Adrenal gland (tissue), 12 donors: ENCODE results near the gene RPLP2. TPM values are rescaled to one million over a fixed set of nuclear protein-coding genes. Genes with fewer than 3 reads are reported as not detected.
A peak's percentile ranks its signal among the peaks of the same experiment; 100 is the strongest.

Source experiments
- DNase-seq, 7 donors: peaks; one replicate each; pipeline ENCODE4 v3.0.0-alpha.2; 2019 to 2020
- H3K27ac ChIP-seq, 5 donors: fragments of 200-600 bp; sonication (generic) in 4 of 5; 1 replicate in 3 of 5; 2 replicates in 2 of 5; pipeline versions ENCODE4 v1.5.1 to v1.8.0; 2016 to 2020; ENCODE audit warnings: mild to moderate bottlenecking in 1 of 5
- H3K27me3 ChIP-seq: fragments of 200-600 bp; 2 replicates; pipeline ENCODE4 v1.8.0; 2021
- H3K36me3 ChIP-seq, 2 donors: fragments of 200-600 bp; replicated peaks in 1 of 2; 1 replicate in 1 of 2; 2 replicates in 1 of 2; pipeline versions ENCODE4 v1.5.1 to v1.8.0; 2018 to 2022
- H3K4me1 ChIP-seq, 2 donors: fragments of 200-600 bp; replicated peaks in 1 of 2; 1 replicate in 1 of 2; 2 replicates in 1 of 2; pipeline versions ENCODE4 v1.5.1 to v1.8.0; 2018 to 2021
- H3K4me3 ChIP-seq, 4 donors: fragments of 200-600 bp; sonication (generic) in 3 of 4; one replicate each; pipeline ENCODE4 v1.5.1; 2016 to 2018
- H3K9me3 ChIP-seq, 3 donors: fragments of 200-600 bp; sonication (generic) in 1 of 3; replicated peaks in 1 of 3; 1 replicate in 2 of 3; 2 replicates in 1 of 3; pipeline versions ENCODE4 v1.5.1 to v1.8.0; 2016 to 2021
- POLR2A ChIP-seq, 2 donors: fragments of 450-650 bp; IDR thresholded peaks; one replicate each; pipeline ENCODE4 v1.6.1; 2017; ENCODE audit warnings: antibody characterized with exemption in 2 of 2, mild to moderate bottlenecking in 2 of 2, moderate library complexity in 1 of 2
- WGBS, 4 donors: extraction: QIAGEN DNeasy Blood & Tissue Kit in 2 of 4; methylation state at CpG; one replicate each; pipeline versions ENCODE4 v1.1.5 to v1.1.7; 2013 to 2017; 5-methylcytosine and 5-hydroxymethylcytosine counted together
- intact Hi-C, 2 donors: fragments of 100-400 bp; cut with DNase I; formaldehyde crosslinking; loops; one replicate each; pipeline versions ENCODE4 v1.14.1 to v1.15.0; 2022 to 2023
- polyA plus RNA-seq, 3 donors: library from polyadenylated mRNA; stranded (reverse); fragments of 200-250 nt in 2 of 3; fragments of 350-450 nt in 1 of 3; fragmentation: Illumina TruSeq in 1 of 3; extraction: RNeasy Lipid Tissue Mini Kit (QIAGEN cat#74804) in 1 of 3; gene quantifications; one replicate each; pipeline ENCODE4 v1.2.3, GENCODE V29; 2013 to 2014
- total RNA-seq, 9 donors: library from RNA; depleted of rRNA in 4 of 9; stranded (reverse); fragments of >200 nt in 4 of 9; fragments of 120-200 nt in 1 of 9; fragmentation: NEBNext Ultra II Directional in 1 of 9; extraction: Animal tissue kit (Norgen Biotek cat#: 25700) in 1 of 9; gene quantifications; one replicate each; pipeline versions ENCODE4 v1.1.0 to v1.2.4, GENCODE V29; 2013 to 2023
- TF ChIP-seq, protein P1 (sequence below), 6 experiments: fragments of 450-650 bp in 4 of 6; fragments of 200-600 bp in 2 of 6; sonication (generic) in 1 of 6; IDR thresholded peaks; 1 replicate in 5 of 6; 2 replicates in 1 of 6; pipeline versions ENCODE4 v1.5.1 to v1.8.0; 2016 to 2021; ENCODE audit warnings: antibody characterized with exemption in 6 of 6, mild to moderate bottlenecking in 2 of 6, moderate library complexity in 1 of 6
- donor health status: healthy with polysubstance abuse.
- donor health status: Bipolar disorder and iron deficiency.
- donor health status: DM: yes; HTN: yes; CAD: no.
- donor health status: DM: no; HTN: no; CAD: no.
- donor health status: DM: no; HTN: no; CAD: no.
- donor health status: DM: yes; HTN: yes; CAD: no.

The RPLP2 gene
- total and polyA plus RNA-seq, 12 donors = 190 to 2,473 (median 1,248) TPM

DNA sequence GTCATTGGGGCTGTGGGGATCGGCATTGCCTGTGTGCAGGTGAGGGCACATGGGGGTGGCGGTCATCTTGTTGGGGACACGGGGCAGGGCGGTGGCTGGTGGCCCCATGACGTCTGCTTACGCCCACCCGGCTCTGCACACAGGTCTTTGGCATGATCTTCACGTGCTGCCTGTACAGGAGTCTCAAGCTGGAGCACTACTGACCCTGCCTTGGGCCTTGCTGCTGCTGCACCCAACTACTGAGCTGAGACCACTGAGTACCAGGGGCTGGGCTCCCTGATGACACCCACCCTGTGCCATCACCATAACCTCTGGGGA, 28.2 kb downstream of the RPLP2 start:
- Histone ChIP-seq H3K9me3 (no peaks in the 10 kb centered on the region), H3K36me3 (peaks cover 0 to 44% of the 10 kb centered on the region in 2 donors), H3K4me1 (peaks cover 26 to 39% of the 10 kb centered on the region in 2 donors), H3K4me3 (no peak overlapping the region), H3K27ac (no peak overlapping the region), H3K27me3 (no peaks in the 10 kb centered on the region)
- WGBS, 4 donors = 73 to 92% (median 78%) methylated on average over 6 to 8 of the region's 8 CpGs; no CpG with 5 or more reads in 1 of the 4 donors
- DNase-seq = peak in 1 of 7 donors; percentile 58
- intact Hi-C loops = no loop called here
- TF ChIP-seq POLR2A (IDR thresholded peaks at IDR 0.05) = no peak
- TF ChIP-seq, protein P1, sequence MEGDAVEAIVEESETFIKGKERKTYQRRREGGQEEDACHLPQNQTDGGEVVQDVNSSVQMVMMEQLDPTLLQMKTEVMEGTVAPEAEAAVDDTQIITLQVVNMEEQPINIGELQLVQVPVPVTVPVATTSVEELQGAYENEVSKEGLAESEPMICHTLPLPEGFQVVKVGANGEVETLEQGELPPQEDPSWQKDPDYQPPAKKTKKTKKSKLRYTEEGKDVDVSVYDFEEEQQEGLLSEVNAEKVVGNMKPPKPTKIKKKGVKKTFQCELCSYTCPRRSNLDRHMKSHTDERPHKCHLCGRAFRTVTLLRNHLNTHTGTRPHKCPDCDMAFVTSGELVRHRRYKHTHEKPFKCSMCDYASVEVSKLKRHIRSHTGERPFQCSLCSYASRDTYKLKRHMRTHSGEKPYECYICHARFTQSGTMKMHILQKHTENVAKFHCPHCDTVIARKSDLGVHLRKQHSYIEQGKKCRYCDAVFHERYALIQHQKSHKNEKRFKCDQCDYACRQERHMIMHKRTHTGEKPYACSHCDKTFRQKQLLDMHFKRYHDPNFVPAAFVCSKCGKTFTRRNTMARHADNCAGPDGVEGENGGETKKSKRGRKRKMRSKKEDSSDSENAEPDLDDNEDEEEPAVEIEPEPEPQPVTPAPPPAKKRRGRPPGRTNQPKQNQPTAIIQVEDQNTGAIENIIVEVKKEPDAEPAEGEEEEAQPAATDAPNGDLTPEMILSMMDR (IDR thresholded peaks at IDR 0.05) = no peak

DNA sequence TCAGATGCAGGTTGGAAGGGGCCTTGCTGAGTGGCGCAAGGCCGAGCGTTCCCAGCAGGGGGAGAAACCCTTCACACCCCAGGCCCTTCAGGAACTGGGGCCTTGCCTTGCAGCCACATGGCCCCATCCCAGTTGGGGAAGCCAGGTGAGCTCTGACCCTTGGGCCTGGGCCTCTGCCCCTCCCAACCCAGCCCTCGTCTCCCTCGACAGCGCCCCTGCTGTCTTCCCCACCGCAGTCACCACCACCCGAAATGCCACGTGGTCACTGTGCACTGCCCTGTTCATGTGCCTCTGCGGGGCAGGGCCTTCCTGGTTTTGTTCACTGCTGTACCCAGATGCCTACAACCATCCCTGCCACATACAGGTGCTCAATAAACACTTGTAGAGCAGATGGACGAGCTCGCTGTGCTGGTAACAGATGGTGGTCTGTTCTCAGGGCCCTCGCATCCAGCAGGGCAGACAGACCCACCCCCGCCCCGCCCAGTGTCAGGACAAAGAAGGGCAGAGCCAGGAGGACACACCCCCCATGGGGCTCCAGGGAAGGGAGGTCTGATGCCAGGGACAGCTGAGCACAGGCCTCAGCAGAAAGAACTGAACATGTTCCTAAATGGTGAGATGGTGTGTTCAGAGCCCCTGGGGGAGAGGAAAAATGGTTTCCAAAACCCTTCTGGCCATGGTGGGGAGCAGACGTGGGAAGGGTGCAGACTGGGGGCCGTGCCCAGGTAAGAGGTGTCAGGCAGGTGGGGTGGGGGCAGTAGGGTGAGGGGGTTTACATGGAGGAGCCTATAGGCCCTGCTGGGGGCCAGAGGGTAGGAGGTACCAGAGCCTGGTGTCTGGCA, 28.9 kb downstream of the RPLP2 start:
- Histone ChIP-seq H3K27ac (peak overlapping the region in 1 of 5 donors; percentile 25), H3K36me3 (peaks cover 0 to 44% of the 10 kb centered on the region in 2 donors), H3K9me3 (no peaks in the 10 kb centered on the region), H3K4me1 (peaks cover 33 to 42% of the 10 kb centered on the region in 2 donors), H3K27me3 (no peaks in the 10 kb centered on the region), H3K4me3 (no peak overlapping the region)
- TF ChIP-seq POLR2A (IDR thresholded peaks at IDR 0.05) = no peak
- TF ChIP-seq, protein P1 (IDR thresholded peaks at IDR 0.05) = no peak
- 50 to 79% (median 71%) methylated on average over 10 to 17 of the region's 17 CpGs for WGBS, 4 donors
- DNase-seq = peak in 1 of 7 donors; percentile 39
- intact Hi-C loops = no loop called here

DNA sequence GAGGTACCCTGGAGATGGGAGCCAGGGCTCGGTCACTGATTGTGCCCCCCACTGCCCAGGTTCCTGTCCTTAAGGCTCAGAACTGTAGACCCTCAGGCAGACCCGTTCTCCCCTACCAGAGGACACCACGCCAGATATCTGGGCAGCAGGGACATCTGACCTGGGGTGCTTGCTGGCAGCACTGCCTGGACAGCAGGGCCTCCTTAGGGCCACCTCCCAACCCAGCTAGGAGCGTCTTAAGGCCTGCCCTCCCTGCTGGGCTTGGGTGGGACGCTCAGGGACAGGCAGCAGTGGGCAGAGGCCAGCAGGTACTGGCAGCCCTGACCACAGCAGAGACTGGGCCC, 29.5 kb downstream of the RPLP2 start:
- Histone ChIP-seq H3K27me3 (no peaks in the 10 kb centered on the region), H3K9me3 (no peaks in the 10 kb centered on the region), H3K4me3 (no peak overlapping the region), H3K36me3 (peaks cover 0 to 44% of the 10 kb centered on the region in 2 donors), H3K27ac (peak overlapping the region in 1 of 5 donors; percentile 25), H3K4me1 (peaks cover 33 to 42% of the 10 kb centered on the region in 2 donors)
- 86 to 93% (median 91%) methylated on average over 4 to 5 of the region's 5 CpGs; no CpG with 5 or more reads in 1 of the 4 donors for WGBS, 4 donors
- TF ChIP-seq, protein P1 (IDR thresholded peaks at IDR 0.05) = no peak
- no peak for TF ChIP-seq POLR2A (IDR thresholded peaks at IDR 0.05)
- intact Hi-C loops = no loop called here
- DNase-seq = no peak

DNA sequence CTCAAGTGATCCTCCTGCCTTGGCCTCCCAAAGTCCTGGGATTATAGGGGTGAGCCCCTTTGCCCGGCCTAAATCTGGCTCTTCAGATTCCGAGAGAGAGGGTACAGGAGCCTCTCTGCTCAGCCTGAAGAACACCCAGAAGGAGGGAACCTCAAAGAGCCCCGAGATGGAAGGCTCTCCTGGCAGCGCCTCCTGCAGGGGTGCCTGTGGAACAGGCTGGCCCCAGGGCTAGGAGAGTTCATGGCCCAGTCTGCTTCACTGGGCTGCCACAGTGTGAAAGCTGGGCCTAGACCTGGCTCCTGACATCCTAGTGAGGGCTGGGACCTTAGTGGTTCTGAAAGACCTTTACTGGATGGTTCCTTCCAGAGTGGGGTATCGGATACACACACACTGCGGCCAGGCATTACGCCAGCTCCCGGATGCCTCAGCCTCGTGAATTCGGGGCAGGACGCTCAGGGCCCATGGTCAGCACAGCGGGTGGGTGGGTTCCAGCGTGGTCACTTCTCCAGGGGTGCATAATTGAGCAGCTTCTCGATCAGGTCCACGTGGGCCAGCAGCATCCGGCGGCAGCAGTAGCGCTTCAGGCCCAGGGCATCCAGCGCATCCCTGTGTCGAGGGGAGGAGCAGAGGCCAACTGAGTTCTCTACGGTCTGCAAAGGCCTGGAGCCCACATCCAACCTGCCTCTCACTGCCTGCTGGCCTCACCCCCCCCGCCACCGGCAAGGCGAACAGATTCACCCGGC, 30.3 kb downstream of the RPLP2 start:
- Histone ChIP-seq H3K9me3 (no peaks in the 10 kb centered on the region), H3K27me3 (no peaks in the 10 kb centered on the region), H3K4me3 (no peak overlapping the region), H3K36me3 (peaks cover 0 to 44% of the 10 kb centered on the region in 2 donors), H3K27ac (no peak overlapping the region), H3K4me1 (peaks cover 32 to 42% of the 10 kb centered on the region in 2 donors)
- TF ChIP-seq, protein P1 (IDR thresholded peaks at IDR 0.05) = no peak
- no peak for TF ChIP-seq POLR2A (IDR thresholded peaks at IDR 0.05)
- peak in 2 of 7 donors; percentile 28 to 56 for DNase-seq
- WGBS, 4 donors = 75 to 81% (median 80%) methylated on average over 3 to 25 of the region's 25 CpGs
- intact Hi-C loops = no loop called here
